HG03378 (cell line): ENCODE data around the gene DDX4.

Experiments
- ATAC-seq: cut with Tn5 transposase; IDR thresholded peaks from one replicate; pipeline ENCODE4 v1.9.1; 2021; ENCODE audit warnings: mild to moderate bottlenecking, moderate library complexity; ENCODE audit not compliant: unreplicated experiment

DDX4 gene

DNA sequence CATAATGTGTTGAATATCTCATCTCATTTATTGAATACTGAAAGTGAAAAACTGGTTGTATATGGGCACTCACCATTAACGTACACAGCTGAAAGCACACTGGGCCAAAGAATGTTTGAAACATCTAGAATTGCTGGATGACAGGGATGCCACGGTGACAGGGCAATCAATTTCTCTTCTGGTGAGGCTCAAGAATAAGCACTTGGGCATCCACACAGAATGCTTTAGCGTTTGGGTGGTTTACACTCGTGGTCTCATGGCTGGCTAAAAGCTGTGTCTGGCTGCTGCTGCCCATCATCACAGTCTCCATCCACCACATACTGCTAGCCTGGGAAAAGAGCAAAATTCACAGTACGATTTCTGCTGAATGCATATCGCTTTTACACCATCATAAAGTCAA lies 82.6 kb downstream of the DDX4 start:
- no peak for ATAC-seq

DNA sequence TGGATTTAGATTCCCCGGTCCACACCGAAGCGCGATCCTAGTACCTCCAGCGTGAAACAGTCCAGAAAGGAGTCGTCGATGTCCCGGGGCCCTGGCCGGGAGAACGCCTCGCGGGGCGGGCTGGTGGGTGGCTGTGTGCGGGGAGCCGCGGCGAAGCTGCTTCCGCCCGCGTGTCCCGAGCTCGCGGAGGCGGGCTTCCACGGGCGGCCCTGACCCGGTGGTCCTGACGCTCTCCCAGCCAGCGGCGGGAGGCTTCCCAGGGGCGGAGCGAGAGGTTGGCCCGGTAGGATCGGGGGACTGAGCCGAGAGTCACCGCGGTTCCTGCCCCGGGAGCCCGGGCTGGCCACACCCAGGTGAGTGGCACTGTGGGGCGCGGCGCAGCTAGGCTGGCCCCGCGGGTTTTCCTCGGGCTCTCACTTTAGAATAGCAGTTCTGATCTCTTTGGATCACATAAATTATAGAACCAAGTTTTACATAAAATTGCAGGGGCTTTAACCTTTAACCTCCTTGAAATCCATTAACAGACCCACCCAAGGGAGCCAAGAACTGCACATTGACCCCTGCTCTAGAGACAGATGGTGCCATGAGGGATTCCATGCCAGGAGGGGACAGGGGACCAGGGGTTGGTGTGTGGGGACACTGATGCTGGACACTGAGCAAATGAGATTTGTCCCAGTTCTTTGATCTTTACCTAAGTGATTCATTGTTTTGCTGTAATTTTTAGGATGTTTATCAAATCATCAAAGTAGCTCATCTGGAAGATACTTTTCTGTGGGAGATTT lies 84.1 kb downstream of the DDX4 start:
- no peak for ATAC-seq

DNA sequence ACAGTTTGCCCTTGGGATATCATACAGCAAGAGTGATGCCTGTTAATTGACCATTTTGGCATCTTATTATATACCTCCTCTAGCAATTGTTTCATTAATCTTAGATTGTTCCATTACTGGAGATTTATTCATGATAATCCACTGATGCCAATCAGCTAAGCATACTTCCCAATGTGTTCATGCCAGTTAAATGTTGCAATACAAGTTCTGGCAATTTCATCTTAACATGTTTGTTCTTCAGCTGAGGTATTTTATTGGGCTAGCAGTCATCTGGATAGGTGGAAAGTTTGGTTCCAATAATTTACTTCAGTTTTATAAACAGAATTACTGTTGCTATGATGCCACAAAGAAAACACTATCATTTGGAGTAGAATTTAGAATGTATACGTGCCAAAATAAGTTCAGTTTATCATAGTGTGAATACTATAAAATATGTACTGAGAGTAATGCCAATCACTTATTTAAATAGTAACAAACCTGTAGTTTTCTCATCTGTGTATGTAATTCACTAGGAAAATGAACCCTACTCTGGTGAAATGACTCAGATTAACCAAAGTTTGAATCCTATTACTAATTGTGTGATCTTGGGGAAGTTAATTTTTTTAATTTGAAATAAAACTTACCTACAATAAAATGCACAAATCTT lies 85.4 kb downstream of the DDX4 start:
- no peak for ATAC-seq

DNA sequence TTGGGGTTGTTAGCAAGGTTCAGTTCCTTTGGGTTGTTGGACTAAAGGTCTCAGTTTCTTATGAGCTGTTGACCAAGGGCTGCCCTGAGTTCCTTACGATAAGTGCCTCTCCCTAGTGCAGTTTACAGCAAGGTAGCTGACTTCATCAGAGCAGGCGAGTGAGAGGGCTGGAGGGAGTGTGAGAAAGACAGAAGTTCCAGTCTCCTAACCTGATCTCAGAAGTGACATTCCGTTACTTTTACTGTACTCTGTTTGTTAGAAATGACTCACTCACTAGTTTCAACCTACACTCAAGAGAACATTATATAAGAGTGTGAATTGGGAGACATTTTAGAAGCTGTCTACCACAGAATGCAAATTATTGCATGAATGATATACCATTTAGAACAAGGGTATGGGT lies 92.1 kb downstream of the DDX4 start:
- no peak for ATAC-seq

DNA sequence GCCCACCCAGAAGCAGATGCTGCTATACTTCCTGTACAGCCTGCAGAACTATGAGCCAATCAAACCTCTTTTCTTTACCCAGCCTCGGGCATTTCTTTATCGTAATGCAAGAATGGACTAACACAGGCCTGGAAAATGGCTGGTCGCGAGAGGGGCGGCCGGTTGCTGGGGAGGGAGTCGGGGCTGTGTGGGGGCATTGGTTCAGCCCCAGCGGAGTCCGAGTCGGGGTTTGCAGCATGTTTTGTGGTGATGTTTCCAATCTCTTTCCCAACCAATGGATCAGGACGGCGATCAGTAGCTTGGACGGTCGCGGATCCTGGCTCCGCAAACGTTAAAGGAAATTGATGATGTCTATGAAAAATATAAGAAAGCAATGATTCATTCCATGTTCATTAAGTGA lies 94.6 kb downstream of the DDX4 start:
- no peak for ATAC-seq

DNA sequence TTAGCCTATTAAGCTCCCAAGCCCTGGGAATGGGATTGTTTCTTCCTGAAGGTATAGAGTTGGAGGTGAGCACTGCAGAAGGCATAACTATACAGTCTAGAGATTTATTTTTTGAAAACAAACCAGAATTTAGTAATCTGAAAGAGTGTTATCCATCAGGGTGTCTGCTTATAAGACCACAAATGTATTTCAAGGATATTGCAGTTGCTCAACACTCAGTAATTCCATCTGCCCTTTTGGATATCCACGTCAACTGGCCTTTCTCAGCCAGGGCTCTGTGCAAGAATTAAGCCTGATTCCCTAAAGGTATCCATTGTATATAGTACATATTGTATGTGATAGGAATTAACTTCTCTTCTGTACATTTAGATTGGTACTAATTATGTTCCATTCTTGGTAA lies 98.3 kb downstream of the DDX4 start:
- ATAC-seq = no peak

DNA sequence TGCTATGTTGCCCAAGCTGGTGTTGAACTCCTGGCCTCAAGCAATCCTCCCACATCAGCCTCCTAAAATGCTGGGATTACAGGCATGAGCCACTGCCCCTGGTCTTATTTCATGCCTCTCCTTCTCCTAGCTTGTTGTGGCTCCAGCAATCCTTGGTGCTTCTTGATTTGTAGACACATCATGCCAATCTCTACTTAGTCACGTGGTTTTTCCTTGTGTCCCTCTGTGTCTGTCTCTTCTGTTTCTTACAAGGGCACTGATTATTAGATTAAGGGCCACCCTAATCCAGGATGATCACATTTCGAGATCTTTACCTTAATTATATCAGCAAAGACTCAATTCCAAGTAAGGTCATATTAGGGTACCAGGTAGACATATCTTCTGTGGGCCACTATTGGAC lies 104.1 kb downstream of the DDX4 start:
- no peak for ATAC-seq

DNA sequence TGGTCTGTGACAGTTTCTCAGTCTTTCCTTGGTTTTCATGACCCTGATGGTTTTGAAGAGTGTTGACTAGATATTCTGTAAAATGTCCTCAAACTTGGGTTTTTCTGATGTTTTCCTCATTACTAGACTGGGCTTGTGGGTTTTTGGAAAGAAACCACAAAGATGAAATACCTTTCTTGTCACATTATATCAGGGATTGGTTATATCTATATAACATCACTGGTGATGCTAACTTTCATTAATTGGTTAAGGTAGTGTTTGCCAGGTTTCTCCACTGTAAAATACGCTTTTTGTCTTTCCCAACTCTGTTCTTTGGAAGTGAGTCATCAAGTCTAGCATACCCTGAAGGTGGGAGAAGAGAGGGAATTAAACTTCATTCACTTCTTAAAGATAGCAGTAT lies 110.0 kb downstream of the DDX4 start:
- ATAC-seq = no peak

DNA sequence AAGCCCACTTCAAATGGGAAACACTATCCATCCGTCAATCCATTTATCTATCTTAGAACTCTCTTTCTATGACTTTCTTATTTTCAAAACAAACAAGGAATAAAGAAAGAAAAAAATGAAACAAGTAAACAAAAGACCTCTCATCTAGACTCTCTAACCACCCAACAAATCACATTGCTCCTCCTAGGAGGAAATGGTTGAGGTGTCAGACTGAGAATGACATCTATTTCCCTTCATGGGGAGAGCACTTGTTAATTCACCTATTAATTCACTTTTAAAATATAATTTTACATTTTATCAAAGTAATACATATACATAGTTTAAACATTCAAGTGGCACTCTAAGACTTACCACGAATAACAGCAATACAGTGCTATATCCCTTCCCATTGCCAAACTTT lies 110.9 kb downstream of the DDX4 start:
- no peak for ATAC-seq

DNA sequence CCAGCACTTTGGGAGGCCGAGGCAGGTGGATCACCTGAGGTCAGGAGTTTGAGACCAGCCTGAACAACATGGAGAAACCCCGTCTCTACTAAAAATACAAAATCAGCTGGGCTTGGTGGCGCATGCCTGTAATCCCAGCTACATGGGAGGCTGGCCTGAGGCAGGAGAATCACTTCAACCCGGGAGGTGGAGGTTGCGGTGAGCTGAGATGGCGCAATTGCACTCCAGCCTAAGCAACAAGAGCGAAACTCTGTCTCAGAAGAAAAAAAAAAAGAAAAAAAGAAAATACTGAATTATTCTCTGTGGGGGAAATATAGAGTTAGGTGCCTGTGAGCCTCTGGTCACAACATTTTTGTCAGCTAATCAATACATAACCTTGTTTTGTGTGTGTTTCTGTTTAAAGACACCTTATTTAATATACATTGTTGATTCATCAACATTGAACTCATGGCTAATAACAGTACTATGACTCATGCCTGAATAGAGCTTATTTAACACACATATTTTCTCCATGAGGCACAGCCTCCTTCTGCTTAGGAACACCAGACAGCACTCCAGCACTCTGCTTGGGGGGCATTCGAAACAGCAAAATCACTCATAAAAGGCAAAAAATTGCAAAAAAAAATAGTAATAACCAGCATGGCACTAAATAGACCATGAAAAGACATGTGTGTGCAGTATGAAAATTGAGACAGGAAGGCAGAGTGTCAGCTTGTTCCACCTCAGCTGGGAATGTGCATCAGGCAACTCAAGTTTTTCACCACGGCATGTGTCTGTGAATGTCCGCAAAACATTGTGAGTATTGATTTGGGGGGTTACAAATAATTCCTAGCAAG lies 113.2 kb downstream of the DDX4 start, which contains the start of gene IL31RA:
IL31RA (plus strand) TSS at position 519 of the 836 bp plus-strand sequence; CDS start at position 733, 214 bp downstream.
- no peak for ATAC-seq

DNA sequence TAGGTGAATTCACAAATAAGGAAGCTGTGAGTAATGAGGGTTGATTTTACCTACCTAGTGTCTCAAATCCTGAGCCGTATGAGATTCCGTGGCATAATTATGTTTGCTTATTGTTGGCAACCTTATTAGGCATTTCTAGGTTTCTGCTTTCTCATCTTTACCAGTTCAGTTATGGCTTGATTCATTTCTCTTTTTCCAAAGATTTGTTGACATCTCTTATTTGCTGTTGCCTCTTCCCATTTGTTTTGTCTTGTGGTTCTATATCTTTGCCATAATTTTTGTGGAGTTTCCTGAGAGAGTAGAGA lies 113.8 kb downstream of the DDX4 start:
- ATAC-seq = no peak

DNA sequence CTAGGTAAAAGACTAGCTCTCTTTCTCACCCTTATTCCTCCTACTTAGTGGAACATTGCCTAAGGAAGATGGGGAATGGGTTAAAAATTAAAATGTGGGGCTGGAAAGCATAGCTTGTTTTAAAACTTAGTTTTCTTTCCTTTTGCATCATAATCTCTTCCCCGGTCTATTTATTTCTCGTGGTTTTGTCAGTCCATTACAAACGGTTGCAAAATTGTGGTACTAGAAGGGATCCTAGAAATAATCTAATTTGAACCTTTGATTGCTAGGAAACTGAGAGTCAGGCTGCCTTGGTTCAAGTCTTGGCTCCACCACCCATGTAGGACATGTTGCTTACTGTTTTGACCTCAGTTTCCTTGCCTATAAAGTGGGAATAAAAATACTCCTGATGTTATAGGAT lies 114.6 kb downstream of the DDX4 start:
- no peak for ATAC-seq

DNA sequence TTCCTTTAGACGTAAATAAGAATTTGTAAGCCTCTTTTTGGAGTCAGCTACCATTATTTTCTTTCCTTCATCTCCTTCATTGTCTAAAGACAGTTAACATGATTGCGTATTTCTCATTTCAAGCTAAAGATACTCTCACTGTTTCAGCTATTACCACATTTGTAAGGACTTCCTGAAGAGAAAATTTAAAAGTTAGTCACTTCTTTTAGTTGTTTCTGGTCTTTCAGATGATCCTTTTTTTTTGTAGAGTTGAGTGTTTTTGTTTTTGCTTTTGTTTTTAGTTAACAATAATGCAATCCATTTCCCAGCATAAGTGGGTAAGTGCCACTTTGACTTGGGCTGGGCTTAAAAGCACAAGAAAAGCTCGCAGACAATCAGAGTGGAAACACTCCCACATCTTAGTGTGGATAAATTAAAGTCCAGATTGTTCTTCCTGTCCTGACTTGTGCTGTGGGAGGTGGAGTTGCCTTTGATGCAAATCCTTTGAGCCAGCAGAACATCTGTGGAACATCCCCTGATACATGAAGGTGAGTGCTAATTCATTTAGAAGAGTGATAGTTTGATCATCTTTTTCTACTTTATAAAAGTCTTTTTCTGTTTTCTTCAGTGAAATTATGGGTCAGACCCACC lies 115.3 kb downstream of the DDX4 start:
- no peak for ATAC-seq

DNA sequence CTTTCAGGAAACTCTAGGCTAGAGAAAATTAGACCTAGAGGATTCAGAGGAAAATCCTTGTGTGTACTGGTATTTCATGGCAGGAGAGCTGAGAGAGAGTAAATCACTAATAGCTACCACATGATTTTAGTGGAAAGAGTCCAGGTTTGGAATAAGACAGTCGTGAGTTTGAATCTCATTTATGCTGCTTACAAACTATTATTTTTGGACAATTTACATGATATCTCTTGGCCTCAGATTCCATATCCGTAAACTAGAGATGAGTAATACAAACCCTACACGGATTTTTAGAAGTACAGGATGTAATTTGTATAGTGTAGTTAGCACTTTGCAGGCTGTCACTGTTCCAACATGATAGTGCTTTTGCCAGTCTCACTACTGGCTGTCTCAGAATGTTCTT lies 116.0 kb downstream of the DDX4 start:
- no peak for ATAC-seq

DNA sequence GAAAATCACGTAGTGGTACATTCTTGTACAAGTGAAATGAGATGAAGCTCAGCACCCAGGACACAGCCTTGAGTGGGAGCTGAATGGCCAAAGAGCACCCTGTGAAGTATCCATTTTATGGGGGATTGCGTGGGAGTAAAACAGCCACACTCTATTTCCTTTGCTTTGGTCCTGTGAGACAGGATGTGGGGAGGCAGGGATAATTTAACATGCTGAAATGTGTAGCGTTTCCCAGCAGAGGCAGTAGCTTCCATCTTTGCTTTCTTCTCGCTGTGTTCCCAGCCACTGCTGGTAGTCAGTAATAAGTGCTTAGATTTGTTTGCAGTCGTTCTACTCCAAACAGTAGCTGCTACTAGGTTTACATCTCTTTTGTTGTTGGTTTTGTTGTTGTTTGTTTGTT lies 117.6 kb downstream of the DDX4 start:
- ATAC-seq = no peak

DNA sequence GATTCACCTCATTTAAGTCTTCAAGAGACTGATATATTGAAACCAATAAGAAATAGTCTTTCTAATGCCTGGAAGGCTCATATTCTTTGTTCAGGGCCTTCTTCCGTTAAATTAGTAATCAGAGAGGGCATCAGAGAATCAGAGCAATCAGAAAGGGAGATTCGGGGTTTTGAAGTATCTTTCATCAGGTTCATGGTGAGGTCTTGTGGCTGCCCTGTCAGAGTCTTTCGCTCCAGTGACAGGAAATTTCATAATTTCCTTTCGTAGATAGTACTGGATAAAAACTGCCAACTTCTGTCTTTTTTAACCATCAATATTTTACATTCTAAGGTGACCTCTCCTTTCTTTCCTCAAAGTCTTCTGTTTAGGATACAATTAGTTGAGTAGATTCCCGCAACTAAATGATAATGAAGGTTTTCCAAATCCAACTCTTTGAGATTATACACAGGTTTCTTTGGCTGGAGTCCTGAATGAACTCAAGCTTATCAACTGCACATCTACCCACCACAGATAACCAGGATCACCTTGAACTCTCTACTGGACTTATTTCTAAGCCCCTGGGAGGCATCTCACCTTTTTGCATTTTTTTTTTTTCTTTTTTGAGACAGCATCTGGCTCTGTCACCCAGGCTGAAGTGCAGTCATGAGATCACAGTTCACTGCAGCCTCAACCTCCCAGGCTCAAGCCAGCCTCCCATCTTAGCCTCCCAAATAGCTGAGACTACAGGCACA lies 118.8 kb downstream of the DDX4 start:
- no peak for ATAC-seq

DNA sequence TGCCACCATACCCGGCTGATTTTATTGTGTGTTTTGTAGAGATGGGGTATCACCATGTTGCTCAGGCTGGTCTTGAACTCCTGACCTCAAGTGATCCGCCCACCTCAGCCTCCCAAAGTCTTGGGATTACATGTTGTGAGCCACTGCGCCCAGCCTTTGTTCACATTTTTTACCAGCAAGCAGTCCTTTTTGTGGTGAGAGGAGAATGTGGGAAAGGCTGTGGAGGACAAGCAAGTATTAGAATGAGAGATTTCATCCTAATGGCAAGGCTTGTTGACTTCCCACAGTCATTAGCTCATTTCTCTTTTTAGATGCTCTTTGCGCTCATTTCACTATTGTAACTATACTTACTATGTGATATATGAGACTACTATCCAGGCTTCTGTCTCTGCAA lies 119.4 kb downstream of the DDX4 start:
- no peak for ATAC-seq

DNA sequence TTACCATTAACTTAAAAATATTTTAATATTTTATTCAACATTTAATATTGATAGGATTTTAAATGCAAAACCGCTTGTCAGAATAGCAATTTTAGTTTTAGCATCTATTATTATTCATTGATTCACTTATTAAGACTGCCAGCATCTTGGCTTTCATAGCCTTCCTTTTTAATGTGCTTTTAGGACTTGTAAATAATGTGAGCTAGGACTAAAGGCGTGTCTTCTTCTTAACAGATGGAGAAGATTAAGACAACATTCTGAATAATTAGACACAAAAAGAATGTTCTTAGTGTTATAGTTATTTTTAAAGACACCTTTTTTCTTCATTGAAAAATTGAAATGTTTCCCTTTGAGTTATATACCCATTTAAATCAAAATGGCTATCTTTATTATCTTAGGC lies 120.2 kb downstream of the DDX4 start:
- no peak for ATAC-seq

DNA sequence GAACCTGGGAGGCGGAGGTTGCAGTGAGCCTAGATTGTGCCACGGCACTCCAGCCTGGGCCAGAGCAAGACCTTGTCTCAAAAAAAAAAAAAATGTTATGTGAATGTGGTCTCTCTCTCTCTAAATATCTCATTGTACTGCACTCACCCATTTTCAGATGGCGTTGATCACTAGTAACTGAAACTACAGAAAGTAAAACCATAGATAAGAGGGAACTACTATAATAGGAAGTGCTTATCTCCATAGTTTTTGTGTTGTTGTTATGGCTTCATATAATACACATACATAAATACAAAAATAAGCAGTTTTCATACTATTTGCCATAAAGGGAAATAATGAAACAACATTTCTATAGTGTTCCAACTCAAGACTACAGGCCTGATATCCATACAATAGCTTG lies 122.4 kb downstream of the DDX4 start:
- ATAC-seq = no peak

DNA sequence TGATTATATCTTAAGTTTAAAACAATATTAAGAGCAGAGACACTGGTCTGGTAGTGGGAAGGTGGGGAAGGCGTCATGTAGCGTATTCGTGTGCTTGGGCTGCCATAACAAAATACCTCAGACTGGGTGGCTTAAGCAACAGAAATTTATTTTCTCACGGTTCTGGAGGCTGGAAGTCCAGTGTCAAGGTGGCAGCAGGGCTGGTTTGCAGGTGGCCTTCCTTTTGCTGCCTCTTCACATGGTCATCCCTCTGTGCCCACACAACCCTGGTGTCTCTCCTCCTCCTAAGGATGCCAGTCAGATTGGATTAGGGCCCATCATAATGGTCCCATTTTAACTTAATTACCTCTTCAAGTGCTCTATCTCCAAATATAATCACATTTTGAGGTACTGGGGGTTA lies 122.8 kb downstream of the DDX4 start:
- no peak for ATAC-seq
